ENCODE data around the gene SHB.

SHB gene

DNA sequence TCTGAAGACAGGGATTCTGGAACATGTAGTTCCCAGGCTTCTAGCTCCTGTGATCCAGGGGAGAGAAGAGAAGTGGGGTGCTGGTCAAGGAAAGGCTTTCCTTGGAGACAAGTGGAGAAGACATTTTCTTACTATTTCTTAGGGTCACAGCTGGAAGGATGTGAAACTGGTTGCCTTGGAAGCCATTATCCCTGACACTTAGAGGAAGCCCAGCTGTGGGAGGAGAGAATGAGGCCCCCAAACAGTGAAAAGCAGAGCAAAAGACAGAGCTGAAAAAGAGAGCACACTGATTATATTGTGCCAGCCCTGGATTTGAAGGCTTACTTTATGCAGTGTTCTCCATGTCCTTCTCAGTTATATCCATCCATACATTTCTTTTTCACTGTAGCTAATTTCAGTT lies 17.5 kb upstream of the SHB start:
- DNase-seq: no peak

DNA sequence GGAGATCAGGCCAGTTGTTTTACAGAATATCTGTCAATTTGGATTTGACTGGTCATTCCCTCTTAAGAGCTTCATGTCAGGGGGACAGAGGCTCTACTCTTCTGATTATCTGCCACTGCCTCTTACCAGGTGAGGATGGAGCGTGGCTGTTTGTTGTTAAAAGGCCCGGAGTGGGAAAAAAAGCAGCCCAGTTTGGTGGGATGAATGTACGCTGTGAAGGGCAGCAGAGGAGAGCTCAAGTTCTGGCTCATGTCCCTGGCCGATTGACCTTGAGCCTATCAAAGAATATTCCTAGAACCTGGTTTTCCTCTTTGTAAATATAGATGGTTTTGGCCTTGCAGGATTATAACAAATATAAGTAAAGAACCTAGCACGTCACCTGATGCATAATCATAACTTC lies 16.3 kb upstream of the SHB start:
- no peak for DNase-seq

DNA sequence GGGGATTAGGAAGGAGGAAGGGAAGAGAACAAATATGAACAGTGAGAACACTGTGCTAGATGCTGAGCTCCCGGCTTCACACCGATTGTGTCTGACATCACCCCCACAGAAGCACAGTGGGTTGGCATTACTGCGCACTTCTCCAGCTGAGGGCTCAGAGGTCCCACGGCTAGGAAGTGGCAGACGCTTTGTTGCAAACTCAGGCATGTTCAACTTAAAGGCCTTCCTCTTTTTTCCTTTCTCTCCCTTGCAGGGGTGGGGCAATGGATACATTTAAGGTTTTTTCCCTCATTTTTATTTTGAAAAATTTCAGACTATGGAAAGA lies 15.5 kb upstream of the SHB start:
- DNase-seq: peak; percentile 77

DNA sequence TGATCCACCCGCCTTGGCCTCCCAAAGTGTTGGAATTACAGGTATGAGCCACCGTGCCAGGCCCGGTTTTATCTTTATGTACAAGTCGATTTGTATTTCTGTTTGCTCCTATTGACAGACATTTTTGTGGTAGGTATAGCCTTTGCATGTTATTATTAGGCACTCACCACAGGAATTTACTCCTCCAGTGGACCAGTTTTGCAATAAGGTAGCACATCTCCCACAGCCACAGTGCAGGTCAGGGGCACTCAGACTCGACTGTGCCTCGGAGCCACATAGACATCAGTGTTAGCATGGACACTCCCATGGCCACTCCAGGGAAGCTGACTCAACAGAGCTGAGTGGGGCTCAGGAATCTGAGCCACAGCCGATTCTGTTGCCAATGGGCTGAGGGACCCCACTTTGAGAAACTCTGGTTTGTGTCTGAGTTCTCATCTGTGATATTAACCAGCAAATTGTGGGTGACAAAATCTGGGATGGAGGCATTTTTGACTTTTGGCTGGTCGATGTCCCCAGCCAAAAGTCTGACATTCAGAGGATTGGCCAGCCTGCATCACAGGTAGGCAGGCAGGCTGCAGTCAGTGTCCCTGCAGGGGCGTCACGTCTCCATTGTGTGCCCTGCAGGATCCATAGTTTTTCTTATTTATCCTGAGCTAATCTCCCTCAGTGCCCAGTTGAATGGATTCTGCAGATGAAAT lies 15.0 kb upstream of the SHB start:
- DNase-seq: no peak

DNA sequence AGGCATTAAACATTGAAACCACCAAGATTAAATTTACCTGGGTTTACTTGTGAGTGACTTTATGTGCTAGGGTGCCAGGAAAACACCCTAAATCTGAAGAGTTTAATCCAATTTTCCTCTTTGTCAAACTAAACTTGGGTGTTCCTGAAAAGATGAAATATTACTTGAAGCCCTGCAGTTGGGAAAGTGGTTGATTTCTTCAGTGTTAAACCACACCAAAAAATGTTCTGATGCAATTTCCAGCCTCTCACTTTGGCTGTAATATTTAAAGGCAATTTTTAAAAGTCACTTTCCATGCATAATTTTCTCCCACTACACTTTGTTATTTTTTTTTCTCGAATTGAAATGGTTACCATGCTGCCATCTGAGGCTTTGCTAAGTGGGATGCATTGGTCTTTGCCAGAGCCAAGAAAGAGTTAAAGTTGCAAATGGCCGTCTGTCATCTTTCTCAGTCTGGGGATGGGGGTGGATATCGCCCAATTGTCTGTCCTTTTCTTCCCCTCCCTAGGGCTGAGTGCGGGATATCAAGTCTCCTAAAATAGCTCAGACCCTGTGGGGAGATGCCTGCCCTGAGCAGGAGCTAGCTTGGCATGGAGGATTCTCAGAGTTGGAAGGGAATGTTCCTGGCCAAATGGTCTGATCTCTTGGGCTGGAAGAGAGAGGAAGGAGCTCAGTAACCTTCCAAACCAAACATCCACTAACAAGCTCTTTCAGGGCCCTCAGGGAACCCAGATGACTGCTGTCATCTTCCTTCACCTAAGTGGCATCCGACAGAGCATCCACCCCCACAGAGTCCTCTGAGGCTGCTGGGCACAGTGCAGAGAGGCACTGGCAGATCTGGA lies 13.6 kb upstream of the SHB start:
- no peak for DNase-seq

DNA sequence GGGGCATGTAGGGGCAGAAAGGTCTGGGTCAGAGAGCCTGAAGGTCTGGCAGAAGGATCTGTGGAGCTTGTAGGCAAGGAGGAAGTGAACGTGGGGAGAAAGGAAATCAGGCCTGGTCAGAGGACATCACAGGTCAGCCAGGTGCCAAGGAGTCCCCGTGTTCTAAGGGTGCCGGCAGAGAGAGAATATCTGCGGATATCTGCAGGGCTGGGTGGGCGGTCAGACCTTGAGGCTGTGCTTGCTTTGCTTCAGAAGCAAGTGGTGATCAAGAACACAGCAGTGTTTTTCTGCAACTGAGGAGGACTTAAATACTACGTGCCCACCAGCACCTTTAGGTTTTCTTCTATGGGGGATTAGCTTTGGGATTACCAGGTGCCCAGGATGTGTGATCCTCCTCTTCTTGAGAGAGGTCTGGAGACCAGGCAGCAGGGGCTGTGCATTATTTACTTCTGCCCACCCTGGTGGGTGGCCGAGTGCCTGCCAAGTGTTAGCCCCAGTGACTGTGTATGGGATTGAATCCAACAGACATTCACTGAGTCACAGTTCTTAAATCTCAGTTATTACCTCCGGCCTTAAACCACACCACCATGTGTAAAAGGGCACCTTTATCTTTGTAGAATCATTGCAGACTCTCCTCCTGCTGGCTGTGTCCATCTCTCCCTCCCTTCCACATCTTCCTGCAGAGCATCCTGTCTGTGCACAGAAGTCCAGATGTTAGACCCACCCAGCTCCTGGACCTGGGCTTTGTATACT lies 12.5 kb upstream of the SHB start:
- DNase-seq: no peak

DNA sequence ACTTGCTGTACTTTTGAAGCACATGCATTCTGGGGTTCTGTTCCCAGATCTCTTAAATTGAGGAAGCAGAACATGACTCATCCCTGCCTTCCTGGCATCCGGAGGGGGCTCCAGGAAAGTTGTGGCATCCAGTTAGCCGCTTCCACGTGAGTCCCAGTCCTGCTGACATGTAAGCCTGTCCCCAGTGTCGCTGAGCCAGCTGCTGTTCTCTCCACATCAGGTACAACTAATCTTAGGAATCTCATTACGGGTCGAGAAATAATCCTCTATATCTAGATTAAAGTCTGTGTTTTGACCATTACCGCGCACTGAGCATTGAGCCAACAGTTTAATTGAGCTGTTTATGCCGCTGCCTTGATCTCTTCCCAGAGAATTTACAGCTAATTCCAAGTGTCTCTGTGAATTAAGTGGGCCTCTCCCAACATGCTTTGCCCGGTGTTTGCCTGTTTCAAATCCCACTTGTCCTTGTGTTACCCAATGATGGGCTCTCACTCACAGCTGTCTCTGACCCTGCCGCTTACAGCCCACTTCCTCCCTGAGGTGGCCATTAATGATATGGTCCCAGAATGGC lies 10.5 kb upstream of the SHB start:
- DNase-seq: peak; percentile 85

DNA sequence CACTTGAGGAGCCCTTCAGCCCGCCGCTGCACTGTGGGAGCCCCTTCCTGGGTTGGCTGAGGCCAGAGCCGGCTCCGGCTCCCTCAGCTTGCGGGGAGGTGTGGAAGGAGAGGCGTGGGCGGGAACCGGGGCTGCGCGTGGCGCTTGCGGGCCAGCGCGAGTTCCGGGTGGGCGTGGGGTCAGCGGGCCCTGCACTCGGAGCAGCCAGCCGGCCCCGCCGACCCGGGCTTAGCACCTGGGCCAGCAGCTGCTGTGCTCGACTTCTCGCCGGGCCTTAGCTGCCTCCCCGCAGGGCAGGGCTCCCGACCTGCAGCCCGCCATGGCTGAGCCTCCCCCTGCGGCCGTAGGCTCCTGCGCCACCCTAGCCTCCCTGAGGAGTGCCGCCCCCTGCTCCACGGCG lies 6.2 kb upstream of the SHB start:
- no peak for DNase-seq

DNA sequence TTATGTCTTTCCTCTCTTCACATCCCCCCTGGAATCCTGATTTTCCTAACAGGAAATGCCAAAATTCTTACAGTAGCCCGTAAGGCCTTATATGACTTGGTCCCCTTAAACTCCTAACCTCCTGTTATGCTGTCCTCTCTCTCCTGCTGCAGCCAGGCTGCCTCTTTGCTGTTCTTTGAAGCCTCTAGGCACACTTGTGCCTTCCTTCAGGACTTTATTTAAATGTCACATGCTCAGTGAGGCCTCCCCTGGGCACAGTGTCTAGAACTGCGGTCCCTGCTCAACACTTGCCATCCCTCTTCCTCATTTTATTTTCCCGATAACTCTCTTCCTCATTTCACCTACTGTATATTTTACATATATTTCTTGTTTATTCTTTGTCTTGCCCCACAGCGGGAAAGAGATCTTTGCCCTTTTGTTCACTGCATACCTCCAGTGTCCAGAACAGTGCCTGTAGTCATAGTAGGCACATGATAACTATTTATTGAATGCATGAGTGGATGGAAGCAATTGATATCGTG lies 5.5 kb upstream of the SHB start:
- peak; percentile 66 for DNase-seq

DNA sequence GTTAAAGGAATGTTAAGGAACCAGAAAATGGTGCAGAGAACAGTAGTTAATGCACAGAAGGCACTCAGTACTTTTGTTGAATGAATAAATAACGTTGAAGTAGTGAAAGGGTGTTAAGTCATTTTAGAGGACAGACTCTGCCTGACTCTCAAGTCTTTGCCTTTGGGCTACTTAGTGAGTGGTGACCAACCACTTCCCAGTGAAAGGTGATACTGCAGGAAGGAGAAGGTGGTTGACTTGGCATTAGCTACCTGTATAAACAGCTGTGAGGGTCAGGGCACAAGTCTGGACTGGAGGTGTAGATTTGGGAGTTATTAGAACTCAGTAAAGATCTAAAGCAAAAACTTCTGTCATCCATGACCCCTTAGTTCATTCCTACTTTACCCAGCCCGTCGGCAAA lies 4.9 kb upstream of the SHB start:
- no peak for DNase-seq

DNA sequence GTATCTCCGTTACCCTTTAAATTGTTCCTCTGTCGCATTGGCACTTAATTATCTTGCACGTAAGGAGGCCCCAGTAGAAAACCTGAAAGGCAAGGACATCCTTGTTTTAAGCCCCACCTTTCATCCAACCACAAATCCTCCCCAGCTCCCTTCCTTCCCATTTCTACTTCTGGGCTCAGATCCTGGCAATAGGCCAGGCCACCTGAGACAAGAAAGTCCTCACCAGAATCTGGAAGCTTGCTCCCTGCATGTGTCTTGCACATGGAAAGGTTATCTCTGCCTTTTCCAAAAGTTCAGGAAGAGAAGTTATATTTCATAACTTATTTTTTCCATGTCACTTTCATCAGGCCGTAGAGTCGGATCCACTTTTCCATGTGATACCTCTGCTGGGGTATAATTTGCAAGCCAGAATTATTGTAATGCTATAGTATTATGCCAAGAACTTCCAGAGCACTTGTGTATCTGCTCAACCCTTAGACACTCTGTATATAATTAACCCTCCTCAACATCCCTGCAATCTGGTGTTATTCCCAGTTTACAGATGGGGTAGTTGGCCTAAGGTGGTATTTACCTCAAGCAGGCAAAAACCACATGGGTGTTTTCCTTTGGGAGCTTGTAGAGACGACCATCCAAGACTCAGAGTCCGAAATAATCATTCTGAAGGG lies 2.6 kb upstream of the SHB start:
- no peak for DNase-seq

DNA sequence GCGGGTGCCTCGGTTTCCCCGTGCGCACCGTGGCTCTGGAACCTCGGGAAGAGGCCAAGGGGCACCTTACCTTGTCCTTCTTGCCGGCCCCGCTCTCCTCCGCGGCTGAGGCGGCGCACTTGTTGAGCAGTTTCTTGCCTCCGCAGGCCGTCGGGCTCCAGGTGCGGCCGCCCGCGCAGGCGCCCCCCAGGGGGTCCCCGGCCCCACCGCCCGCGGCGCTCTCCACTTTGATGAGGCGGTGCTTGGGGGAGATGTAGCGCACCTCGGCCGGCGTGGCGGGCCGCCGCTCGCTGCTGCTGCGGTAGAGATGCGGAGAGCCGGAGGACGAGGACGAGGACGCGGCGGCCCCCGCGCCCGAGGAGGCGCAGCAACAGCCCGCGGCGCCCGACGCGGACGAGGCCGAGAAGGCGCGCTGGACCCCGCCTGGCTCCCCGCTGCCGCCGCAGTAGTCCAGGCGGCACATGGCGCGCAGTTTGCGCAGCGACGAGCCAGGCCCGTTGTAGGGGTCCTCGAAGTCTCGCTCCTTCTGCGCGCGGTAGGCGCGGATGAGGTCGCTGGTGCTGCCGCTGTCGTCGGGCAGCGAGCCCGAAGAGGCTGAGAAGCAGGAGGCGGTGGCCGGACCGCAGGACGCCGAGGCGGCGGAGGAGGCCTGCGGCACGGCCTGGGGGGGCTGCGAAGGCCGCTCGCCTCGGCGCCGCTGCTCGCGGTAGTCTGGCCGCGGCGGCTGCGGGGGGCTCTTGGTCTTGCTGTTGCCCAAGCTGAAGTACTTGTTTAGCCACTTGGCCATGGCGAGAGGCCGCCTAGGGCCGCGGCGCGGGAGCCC lies 957 bp downstream of the SHB start:
- DNase-seq: no peak

DNA sequence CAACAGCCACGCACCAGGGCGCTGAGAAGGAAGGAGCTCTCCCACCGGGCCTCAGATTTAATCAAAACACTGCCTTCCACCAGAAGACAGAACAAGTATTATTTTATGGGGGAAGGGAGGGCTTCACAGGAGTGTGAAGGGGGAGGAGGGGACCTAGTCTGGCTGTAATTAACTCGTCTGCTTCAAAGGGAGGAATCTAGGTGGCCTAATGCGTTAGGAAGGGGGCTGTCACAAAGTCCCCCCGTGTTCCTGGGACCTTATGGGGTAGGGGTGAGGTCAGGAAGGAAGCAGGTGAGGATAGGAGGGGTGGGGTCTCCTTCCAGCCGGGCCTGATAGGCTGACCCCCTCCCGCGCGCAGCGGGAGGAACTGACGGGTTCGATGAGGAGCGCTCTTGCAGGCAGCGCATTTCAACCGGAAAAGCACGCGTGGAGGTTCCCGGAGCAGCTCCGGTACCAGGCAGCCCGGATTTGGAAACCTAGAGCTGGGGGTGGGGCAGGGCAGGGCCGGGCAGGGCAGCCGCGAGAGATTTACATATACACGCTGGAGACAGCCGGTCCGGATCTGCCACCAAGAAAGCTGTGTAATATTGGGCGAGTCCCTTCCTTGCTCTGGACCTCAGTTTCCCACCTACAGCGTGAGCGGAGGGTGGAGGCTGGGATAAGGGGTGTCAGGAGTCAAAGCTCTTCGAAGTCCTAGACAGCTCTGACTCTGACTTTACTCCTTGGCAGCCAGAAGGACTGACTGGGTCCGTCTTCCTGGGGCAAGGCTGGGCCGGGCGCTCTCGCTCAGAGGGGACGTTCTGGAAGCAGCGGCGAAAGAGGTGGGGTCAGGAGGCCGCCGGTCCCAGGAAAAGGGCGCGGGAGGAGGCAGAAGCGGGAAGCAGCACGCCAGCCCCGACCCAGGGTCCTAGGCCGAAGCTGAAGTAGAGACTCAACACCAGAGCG lies 1.8 kb downstream of the SHB start:
- DNase-seq: peak; percentile 66

DNA sequence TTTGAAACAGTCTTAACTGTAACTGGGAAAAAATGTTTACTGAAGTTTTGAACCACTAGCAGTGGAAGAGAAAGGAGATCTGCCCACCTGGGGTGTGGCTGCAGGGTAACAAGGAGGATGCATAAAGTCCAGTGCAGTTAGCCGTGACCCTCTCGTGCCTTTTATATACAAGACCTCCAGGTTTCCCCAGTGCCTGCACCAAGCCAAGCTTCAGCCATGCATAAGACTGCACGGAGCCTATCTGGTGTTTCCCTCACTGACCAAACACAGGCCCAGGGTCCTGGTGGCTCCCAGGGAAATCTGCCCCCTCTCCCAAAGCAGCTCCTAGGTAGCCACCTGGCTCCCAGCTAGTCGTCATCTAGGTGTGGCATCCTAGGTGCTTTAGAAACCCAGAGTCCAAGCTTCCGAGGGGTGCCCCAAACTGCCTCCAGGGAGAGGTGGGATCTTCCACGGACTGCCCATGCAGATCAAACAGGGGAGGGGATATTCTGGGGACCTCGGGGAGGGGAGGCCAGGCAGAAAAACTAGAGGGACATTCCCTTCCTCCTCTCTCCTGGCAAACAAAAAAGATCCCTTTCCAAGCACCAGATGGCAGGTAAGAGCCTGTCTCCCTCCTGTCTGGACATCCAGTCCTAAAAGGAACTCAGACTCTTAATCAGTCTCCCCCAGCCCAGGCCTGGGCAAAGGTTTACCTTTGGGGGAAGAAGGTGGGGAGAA lies 2.7 kb downstream of the SHB start:
- DNase-seq: no peak

DNA sequence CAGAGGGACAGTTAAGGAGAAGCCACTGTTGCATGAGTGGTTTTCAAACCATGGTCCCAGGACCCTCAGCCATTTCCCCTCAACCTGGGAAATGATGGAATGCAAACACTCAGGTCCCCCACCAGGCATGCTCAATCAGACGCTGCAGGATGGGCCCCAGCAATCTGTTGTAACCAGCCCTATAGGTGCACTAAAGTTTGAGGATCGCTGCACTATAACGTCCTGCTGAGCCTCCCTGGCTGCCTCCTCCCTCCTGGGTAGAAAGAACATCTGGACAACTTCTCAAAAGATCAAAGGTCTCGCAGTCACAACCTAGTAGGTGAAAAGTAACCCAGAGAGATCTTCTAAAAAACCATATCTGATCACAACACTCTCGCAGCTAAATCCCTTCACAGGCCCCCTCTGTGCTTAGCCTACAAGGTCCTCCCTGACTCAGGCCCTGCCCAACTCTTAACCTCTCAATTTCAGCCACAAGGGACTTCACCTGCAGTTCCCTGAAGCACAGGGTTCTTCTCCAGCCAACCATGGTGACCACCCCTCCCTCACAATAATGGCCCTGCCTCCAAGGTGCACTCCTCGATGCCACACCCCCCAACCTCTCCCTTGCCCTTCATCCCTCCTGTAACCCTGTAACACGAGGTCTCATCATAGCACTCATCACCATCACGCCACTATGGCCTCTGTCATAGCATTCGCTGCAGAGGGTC lies 3.5 kb downstream of the SHB start:
- no peak for DNase-seq

DNA sequence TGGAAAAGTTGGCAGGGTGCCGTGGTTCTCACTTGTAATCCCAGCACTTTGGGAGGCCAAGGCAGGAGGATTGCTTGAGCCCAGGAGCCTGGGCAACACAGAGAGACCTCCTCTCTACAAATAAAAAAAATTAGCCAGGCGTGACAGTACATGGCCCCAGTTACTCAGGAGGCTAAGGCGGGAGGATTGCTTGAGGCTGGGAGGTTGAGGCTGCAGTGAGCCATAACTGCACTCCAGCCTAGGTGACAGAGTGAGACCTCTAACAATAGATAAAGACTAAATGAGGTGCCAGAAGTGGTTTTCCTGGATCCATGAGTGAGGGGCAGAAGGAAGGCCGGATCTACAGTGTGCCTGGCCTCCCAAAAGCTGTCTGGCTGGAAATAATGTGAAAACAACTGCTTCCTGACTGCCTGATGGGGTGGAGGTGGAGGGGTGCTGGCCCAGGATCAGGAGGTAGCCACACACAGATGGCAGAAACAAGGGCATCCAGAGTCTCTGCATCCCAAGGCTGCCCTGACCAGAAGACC lies 4.1 kb downstream of the SHB start:
- DNase-seq: no peak

DNA sequence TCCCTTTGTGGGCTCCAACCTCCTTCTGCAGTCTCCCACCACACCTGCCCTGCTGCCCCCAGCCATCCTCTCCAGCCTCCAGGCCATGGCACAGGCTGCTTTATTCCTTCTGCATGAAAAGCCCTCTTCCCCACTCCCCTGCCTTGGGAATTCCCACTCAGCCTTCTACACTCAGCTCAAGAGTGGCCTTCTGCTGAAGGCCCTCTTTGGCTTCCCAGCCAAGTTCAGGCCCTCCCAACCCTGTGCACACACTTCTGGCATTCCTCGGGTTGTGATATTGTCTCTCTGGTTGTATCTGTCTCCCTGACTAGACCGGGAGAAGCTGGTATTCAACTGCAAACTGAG lies 5.7 kb downstream of the SHB start:
- no peak for DNase-seq

DNA sequence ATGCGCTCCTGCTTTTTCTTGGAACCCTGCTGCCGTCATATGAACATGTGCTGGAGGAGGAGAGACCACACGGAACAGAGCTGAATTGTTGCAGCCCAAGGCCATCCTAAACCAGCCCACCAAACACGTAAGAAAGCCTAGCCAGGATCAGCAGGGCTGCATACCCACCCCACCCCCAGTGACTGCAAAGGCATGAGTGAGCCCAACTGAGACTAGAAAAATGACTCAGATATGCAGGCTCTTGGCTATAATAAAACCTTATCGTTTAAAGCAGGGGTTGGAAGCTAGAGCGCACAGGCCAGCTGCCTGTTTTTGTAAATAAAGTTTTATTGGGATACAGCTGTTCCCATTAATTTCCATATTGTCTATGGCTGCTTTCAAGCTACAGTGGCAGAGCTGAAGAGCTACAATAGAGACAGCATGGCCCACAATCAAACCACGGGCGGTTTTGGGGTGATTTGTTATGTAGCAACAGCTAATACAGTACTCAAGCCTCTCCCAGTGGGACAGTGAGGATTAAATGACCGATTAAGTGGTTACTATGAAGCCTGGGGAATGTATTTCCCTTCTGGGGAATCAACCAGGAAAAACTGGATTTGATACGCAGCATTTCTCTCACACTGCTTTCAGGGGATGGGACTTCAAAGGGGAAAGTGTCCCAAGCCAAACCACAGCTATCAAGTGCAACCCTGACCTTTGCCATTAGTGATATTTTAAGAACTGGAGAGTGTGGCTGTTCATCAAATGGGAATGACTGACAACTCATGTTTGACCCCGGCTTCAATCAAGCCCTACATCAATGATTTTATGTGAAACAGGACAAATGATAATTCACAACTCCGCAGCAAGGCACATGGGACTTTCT lies 6.3 kb downstream of the SHB start:
- DNase-seq: no peak

Measured in suppressor macrophage treated with lipopolysaccharide for 4 hours (primary cell).